Measurements from ENCODE around the gene XPO4.

Gene XPO4

GRCh38 chr13:20803180-20803965, 99.2 kb downstream of the XPO4 start:
- H3K9ac ChIP-seq (ENCODE audit: low read depth, low read length), result no peak overlapping the region
- no peaks in the 10 kb centered on the region for H3K4me1 ChIP-seq (ENCODE audit: insufficient read depth, low read length)
- H3K9me3 ChIP-seq (ENCODE audit: control insufficient read depth, insufficient read depth, low read length), result no peaks in the 10 kb centered on the region
- H3K36me3 ChIP-seq (ENCODE audit: insufficient read depth, low read length), result peaks cover 3% of the 10 kb centered on the region; the same call in 1 of the 2 replicates

GRCh38 chr13:20801707-20802106, 100.8 kb downstream of the XPO4 start:
- H3K9ac ChIP-seq (ENCODE audit: low read depth, low read length), result no peak overlapping the region

GRCh38 chr13:20799726-20800416, 102.7 kb downstream of the XPO4 start:
- H3K9me3 ChIP-seq (ENCODE audit: control insufficient read depth, insufficient read depth, low read length), result no peaks in the 10 kb centered on the region
- no peak overlapping the region for H3K9ac ChIP-seq (ENCODE audit: low read depth, low read length)
- no peaks in the 10 kb centered on the region for H3K4me1 ChIP-seq (ENCODE audit: insufficient read depth, low read length)
- peaks cover 11% of the 10 kb centered on the region; the same call in 1 of the 2 replicates for H3K36me3 ChIP-seq (ENCODE audit: insufficient read depth, low read length)

More at GRCh38 chr13:20801707-20802106, 100.8 kb downstream of the XPO4 start:
- peaks cover 8% of the 10 kb centered on the region; the same call in 1 of the 2 replicates for H3K36me3 ChIP-seq (ENCODE audit: insufficient read depth, low read length)
- no peaks in the 10 kb centered on the region for H3K4me1 ChIP-seq (ENCODE audit: insufficient read depth, low read length)
- H3K9me3 ChIP-seq (ENCODE audit: control insufficient read depth, insufficient read depth, low read length), result no peaks in the 10 kb centered on the region

GRCh38 chr13:20798027-20798426, 104.5 kb downstream of the XPO4 start:
- Histone ChIP-seq H3K9ac (ENCODE audit: low read depth, low read length) (no peak overlapping the region), H3K4me1 (ENCODE audit: insufficient read depth, low read length) (no peaks in the 10 kb centered on the region), H3K9me3 (ENCODE audit: control insufficient read depth, insufficient read depth, low read length) (no peaks in the 10 kb centered on the region), H3K36me3 (ENCODE audit: insufficient read depth, low read length) (peaks cover 11% of the 10 kb centered on the region; the same call in 1 of the 2 replicates)

GRCh38 chr13:20796791-20797508, 105.6 kb downstream of the XPO4 start:
- peaks cover 11% of the 10 kb centered on the region; the same call in 1 of the 2 replicates for H3K36me3 ChIP-seq (ENCODE audit: insufficient read depth, low read length)

GRCh38 chr13:20789665-20790064, 112.9 kb downstream of the XPO4 start:
- Histone ChIP-seq H3K9me3 (ENCODE audit: control insufficient read depth, insufficient read depth, low read length) (no peaks in the 10 kb centered on the region), H3K4me1 (ENCODE audit: insufficient read depth, low read length) (no peaks in the 10 kb centered on the region), H3K9ac (ENCODE audit: low read depth, low read length) (no peak overlapping the region), H3K36me3 (ENCODE audit: insufficient read depth, low read length) (peaks cover 7% of the 10 kb centered on the region; the same call in 1 of the 2 replicates)

More at GRCh38 chr13:20796791-20797508, 105.6 kb downstream of the XPO4 start:
- H3K9me3 ChIP-seq (ENCODE audit: control insufficient read depth, insufficient read depth, low read length), result no peaks in the 10 kb centered on the region
- no peak overlapping the region for H3K9ac ChIP-seq (ENCODE audit: low read depth, low read length)
- H3K4me1 ChIP-seq (ENCODE audit: insufficient read depth, low read length), result no peaks in the 10 kb centered on the region

- H3K4me1 ChIP-seq (ENCODE audit: insufficient read depth, low read length), result no peaks in the 10 kb centered on the region
- H3K9ac ChIP-seq (ENCODE audit: low read depth, low read length), result no peak overlapping the region
- H3K9me3 ChIP-seq (ENCODE audit: control insufficient read depth, insufficient read depth, low read length), result no peaks in the 10 kb centered on the region
- H3K36me3 ChIP-seq (ENCODE audit: insufficient read depth, low read length), result peaks cover 7% of the 10 kb centered on the region; the same call in 1 of the 2 replicates
These were observed 114.2 kb downstream of the XPO4 start for GRCh38 chr13:20788312-20788711.

GRCh38 chr13:20787180-20787579, 115.4 kb downstream of the XPO4 start:
- Histone ChIP-seq H3K9ac (ENCODE audit: low read depth, low read length) (no peak overlapping the region), H3K36me3 (ENCODE audit: insufficient read depth, low read length) (peaks cover 7% of the 10 kb centered on the region; the same call in 1 of the 2 replicates), H3K4me1 (ENCODE audit: insufficient read depth, low read length) (no peaks in the 10 kb centered on the region), H3K9me3 (ENCODE audit: control insufficient read depth, insufficient read depth, low read length) (no peaks in the 10 kb centered on the region)

- Histone ChIP-seq H3K36me3 (ENCODE audit: insufficient read depth, low read length) (no peaks in the 10 kb centered on the region; the same call in 1 of the 2 replicates), H3K9me3 (ENCODE audit: control insufficient read depth, insufficient read depth, low read length) (no peaks in the 10 kb centered on the region), H3K4me1 (ENCODE audit: insufficient read depth, low read length) (no peaks in the 10 kb centered on the region), H3K9ac (ENCODE audit: low read depth, low read length) (no peak overlapping the region)
These were observed 120.3 kb downstream of the XPO4 start for GRCh38 chr13:20782116-20782708.

GRCh38 chr13:20780317-20780716, 122.2 kb downstream of the XPO4 start:
- Histone ChIP-seq H3K36me3 (ENCODE audit: insufficient read depth, low read length) (no peaks in the 10 kb centered on the region; the same call in 1 of the 2 replicates), H3K9me3 (ENCODE audit: control insufficient read depth, insufficient read depth, low read length) (no peaks in the 10 kb centered on the region), H3K9ac (ENCODE audit: low read depth, low read length) (no peak overlapping the region), H3K4me1 (ENCODE audit: insufficient read depth, low read length) (no peaks in the 10 kb centered on the region)

- Histone ChIP-seq H3K36me3 (ENCODE audit: insufficient read depth, low read length) (no peaks in the 10 kb centered on the region; the same call in 1 of the 2 replicates), H3K9me3 (ENCODE audit: control insufficient read depth, insufficient read depth, low read length) (no peaks in the 10 kb centered on the region), H3K4me1 (ENCODE audit: insufficient read depth, low read length) (no peaks in the 10 kb centered on the region), H3K9ac (ENCODE audit: low read depth, low read length) (no peak overlapping the region)
These were observed 123.1 kb downstream of the XPO4 start for GRCh38 chr13:20779405-20779804.

- H3K9me3 ChIP-seq (ENCODE audit: control insufficient read depth, insufficient read depth, low read length), result no peaks in the 10 kb centered on the region
- no peaks in the 10 kb centered on the region; the same call in 1 of the 2 replicates for H3K36me3 ChIP-seq (ENCODE audit: insufficient read depth, low read length)
- no peaks in the 10 kb centered on the region for H3K4me1 ChIP-seq (ENCODE audit: insufficient read depth, low read length)
- no peak overlapping the region for H3K9ac ChIP-seq (ENCODE audit: low read depth, low read length)
These were observed 124.2 kb downstream of the XPO4 start for GRCh38 chr13:20778311-20778710.

- no peaks in the 10 kb centered on the region; the same call in 1 of the 2 replicates for H3K36me3 ChIP-seq (ENCODE audit: insufficient read depth, low read length)
These were observed 125.8 kb downstream of the XPO4 start for GRCh38 chr13:20776751-20777150.

GRCh38 chr13:20775961-20776360, 126.6 kb downstream of the XPO4 start:
- Histone ChIP-seq H3K9me3 (ENCODE audit: control insufficient read depth, insufficient read depth, low read length) (no peaks in the 10 kb centered on the region), H3K4me1 (ENCODE audit: insufficient read depth, low read length) (peaks cover 6% of the 10 kb centered on the region), H3K36me3 (ENCODE audit: insufficient read depth, low read length) (no peaks in the 10 kb centered on the region; the same call in 1 of the 2 replicates), H3K9ac (ENCODE audit: low read depth, low read length) (no peak overlapping the region)

More at GRCh38 chr13:20776751-20777150, 125.8 kb downstream of the XPO4 start:
- no peaks in the 10 kb centered on the region for H3K9me3 ChIP-seq (ENCODE audit: control insufficient read depth, insufficient read depth, low read length)
- H3K9ac ChIP-seq (ENCODE audit: low read depth, low read length), result no peak overlapping the region
- H3K4me1 ChIP-seq (ENCODE audit: insufficient read depth, low read length), result peaks cover 6% of the 10 kb centered on the region
